Endodermal cell (in vitro differentiated cells): ENCODE results near the gene PSMB3. TPM values are rescaled to one million over a fixed set of nuclear protein-coding genes. Genes with fewer than 3 reads are reported as not detected.

Experiments used
- DNase-seq: peaks from one replicate; pipeline ENCODE4 v3.0.0-alpha.2; 2017
- H3K27ac ChIP-seq: 2 replicates; pipeline ENCODE4 v1.5.1; 2013; ENCODE audit warnings: mild to moderate bottlenecking, low read depth, low read length, moderate library complexity
- H3K27me3 ChIP-seq: 2 replicates; pipeline ENCODE4 v1.6.1; 2013; ENCODE audit warnings: mild to moderate bottlenecking, low read length, moderate library complexity; ENCODE audit not compliant: insufficient read depth, control insufficient read depth, poor library complexity, severe bottlenecking
- H3K36me3 ChIP-seq: 2 replicates; pipeline ENCODE4 v1.7.0; 2013; ENCODE audit warnings: mild to moderate bottlenecking, low read length, moderate library complexity; ENCODE audit not compliant: control insufficient read depth, insufficient read depth
- H3K4me1 ChIP-seq: one replicate; pipeline ENCODE4 v1.7.0; 2013; ENCODE audit warnings: low read length; ENCODE audit not compliant: control insufficient read depth, insufficient read depth
- H3K4me3 ChIP-seq: 2 replicates; pipeline ENCODE4 v1.5.1; 2013; ENCODE audit warnings: mild to moderate bottlenecking, low read length, moderate library complexity
- H3K9ac ChIP-seq: 2 replicates; pipeline ENCODE4 v1.6.1; 2013; ENCODE audit warnings: mild to moderate bottlenecking, low read length, moderate library complexity; ENCODE audit not compliant: poor library complexity, severe bottlenecking; ENCODE audit errors: extremely low read depth
- H3K9me3 ChIP-seq: 2 replicates; pipeline ENCODE4 v1.6.1; 2013; ENCODE audit warnings: mild to moderate bottlenecking, low read length, moderate library complexity; ENCODE audit not compliant: control insufficient read depth
- H3K27ac Mint-ChIP-seq: 2 replicates; pipeline ENCODE4 v1.8.0; 2020; ENCODE audit warnings: mixed read lengths
- H3K27me3 Mint-ChIP-seq: 2 replicates; pipeline ENCODE4 v1.8.0; 2021; ENCODE audit warnings: mild to moderate bottlenecking, mixed read lengths; ENCODE audit not compliant: insufficient read depth
- H3K36me3 Mint-ChIP-seq: 2 replicates; pipeline ENCODE4 v1.8.0; 2020; ENCODE audit warnings: low read depth, mixed read lengths
- H3K4me1 Mint-ChIP-seq: 2 replicates; pipeline ENCODE4 v1.8.0; 2020; ENCODE audit warnings: mixed read lengths
- H3K4me3 Mint-ChIP-seq: 2 replicates; pipeline ENCODE4 v1.8.0; 2020; ENCODE audit warnings: mild to moderate bottlenecking, moderate library complexity, mixed read lengths
- H3K9me3 Mint-ChIP-seq: 2 replicates; pipeline ENCODE4 v1.8.0; 2020; ENCODE audit warnings: mild to moderate bottlenecking, mixed read lengths
- WGBS, 2 experiments: methylation state at CpG; one replicate each; pipeline versions ENCODE4 v1.1.5 to v1.1.7; 2013; ENCODE audit warnings: missing lambda C conversion rate in 2 of 2, mixed read lengths in 1 of 2; ENCODE audit not compliant: insufficient coverage in 1 of 2, insufficient read length in 1 of 2; 5-methylcytosine and 5-hydroxymethylcytosine counted together
- total RNA-seq, 2 donors: library from RNA; stranded (reverse); fragmentation: NEBNext Ultra II Directional in 1 of 2; extraction: Animal tissue kit (Norgen Biotek cat#: 25700) in 1 of 2; gene quantifications; 2 replicates in 1 of 2; 3 replicates in 1 of 2; pipeline ENCODE4 v1.2.1, GENCODE V29; 2021
- TF ChIP-seq, protein P1 (sequence below): fragments of 200-600 bp; sonication (generic); conservative IDR thresholded peaks from 2 replicates; pipeline ENCODE4 v1.5.0; 2021; ENCODE audit warnings: antibody characterized with exemption, mild to moderate bottlenecking

The PSMB3 gene
- total RNA-seq, 2 donors from 2014 or later: 192 to 244 TPM

DNA sequence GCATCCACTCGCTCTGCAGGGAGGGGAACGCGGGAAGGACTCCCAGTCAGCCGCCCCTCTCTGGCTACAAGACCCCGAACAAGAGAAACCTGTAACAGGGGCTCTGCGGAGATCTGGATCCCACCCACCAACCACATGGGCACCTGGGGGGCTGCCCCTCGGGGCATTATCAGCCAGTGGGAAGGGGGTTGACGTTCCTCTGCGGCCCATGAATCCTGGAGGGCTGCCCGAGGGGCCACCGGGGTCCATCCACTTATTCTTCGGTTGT is 2.6 kb upstream of the PSMB3 start:
- no peaks in the 10 kb centered on the region for H3K9me3 ChIP-seq
- no peaks in the 10 kb centered on the region for H3K4me1 ChIP-seq
- H3K4me1 Mint-ChIP-seq: peaks cover 24% of the 10 kb centered on the region
- TF ChIP-seq, protein P1, sequence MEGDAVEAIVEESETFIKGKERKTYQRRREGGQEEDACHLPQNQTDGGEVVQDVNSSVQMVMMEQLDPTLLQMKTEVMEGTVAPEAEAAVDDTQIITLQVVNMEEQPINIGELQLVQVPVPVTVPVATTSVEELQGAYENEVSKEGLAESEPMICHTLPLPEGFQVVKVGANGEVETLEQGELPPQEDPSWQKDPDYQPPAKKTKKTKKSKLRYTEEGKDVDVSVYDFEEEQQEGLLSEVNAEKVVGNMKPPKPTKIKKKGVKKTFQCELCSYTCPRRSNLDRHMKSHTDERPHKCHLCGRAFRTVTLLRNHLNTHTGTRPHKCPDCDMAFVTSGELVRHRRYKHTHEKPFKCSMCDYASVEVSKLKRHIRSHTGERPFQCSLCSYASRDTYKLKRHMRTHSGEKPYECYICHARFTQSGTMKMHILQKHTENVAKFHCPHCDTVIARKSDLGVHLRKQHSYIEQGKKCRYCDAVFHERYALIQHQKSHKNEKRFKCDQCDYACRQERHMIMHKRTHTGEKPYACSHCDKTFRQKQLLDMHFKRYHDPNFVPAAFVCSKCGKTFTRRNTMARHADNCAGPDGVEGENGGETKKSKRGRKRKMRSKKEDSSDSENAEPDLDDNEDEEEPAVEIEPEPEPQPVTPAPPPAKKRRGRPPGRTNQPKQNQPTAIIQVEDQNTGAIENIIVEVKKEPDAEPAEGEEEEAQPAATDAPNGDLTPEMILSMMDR: no peak
- DNase-seq: no peak
- H3K27me3 Mint-ChIP-seq: no peaks in the 10 kb centered on the region
- H3K9me3 Mint-ChIP-seq: no peaks in the 10 kb centered on the region
- peaks cover 17% of the 10 kb centered on the region for H3K36me3 Mint-ChIP-seq
- peak overlapping the region; percentile 92 for H3K4me3 Mint-ChIP-seq
- H3K9ac ChIP-seq: peak overlapping the region; percentile 46
- peak overlapping the region; percentile 99 for H3K4me3 ChIP-seq
- H3K27ac Mint-ChIP-seq: peak overlapping the region; percentile 92
- H3K27ac ChIP-seq: peak overlapping the region; percentile 70
- no peaks in the 10 kb centered on the region for H3K27me3 ChIP-seq
- peaks cover 7% of the 10 kb centered on the region for H3K36me3 ChIP-seq
- WGBS, 2 experiments: 1 to 3% methylated on average over 3 to 12 of the region's 12 CpGs

DNA sequence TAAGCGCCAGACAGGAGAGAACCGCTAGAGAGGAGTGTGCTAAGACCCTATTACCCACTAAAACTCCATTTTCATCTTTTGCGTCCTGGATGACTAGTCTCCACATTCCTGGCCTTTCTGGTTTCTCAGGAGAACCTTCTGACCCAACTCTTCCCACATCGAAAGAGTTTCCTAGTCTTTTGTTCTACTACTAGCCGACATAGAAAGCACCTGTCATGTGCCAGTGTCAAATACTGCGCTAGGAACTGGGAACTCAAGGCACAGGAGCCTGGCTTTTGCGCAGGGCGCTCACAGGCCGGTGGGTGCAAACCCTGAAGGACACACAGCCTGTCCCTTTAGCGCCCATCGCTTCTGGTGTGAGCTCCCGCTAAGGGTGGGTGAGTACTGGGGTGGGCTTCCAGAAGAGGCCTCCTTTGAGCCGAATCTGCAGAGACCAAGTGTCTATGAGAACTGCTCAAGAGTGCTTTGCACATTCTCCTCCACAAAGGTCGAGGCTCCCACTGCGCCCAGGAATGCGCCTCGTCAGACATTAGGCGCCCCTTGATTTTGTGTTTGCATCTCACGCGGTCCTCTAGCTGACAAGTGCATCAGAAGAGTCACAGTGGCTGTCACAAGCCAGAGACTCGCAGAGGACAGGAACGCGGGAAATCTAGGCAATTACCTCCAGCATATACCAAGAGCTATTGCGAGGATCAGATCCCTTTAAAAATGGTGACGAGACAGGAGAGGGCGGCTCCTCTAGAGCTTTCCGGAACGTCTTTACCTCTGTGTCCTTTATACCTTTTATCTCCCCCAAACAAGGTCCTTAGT is 2.0 kb upstream of the PSMB3 start:
- H3K4me3 Mint-ChIP-seq: peak overlapping the region; percentile 92
- 2 to 4% methylated on average over 17 to 28 of the region's 28 CpGs for WGBS, 2 experiments
- H3K27me3 Mint-ChIP-seq: no peaks in the 10 kb centered on the region
- H3K4me1 Mint-ChIP-seq: peaks cover 23% of the 10 kb centered on the region
- no peaks in the 10 kb centered on the region for H3K9me3 ChIP-seq
- H3K9me3 Mint-ChIP-seq: no peaks in the 10 kb centered on the region
- H3K27ac Mint-ChIP-seq: peak overlapping the region; percentile 92
- H3K4me3 ChIP-seq: peak overlapping the region; percentile 99
- no peaks in the 10 kb centered on the region for H3K27me3 ChIP-seq
- peaks cover 9% of the 10 kb centered on the region for H3K36me3 ChIP-seq
- TF ChIP-seq, protein P1: no peak
- H3K4me1 ChIP-seq: no peaks in the 10 kb centered on the region
- H3K27ac ChIP-seq: peak overlapping the region; percentile 70
- H3K36me3 Mint-ChIP-seq: peaks cover 17% of the 10 kb centered on the region
- peak; percentile 84 for DNase-seq
- H3K9ac ChIP-seq: peak overlapping the region; percentile 46

DNA sequence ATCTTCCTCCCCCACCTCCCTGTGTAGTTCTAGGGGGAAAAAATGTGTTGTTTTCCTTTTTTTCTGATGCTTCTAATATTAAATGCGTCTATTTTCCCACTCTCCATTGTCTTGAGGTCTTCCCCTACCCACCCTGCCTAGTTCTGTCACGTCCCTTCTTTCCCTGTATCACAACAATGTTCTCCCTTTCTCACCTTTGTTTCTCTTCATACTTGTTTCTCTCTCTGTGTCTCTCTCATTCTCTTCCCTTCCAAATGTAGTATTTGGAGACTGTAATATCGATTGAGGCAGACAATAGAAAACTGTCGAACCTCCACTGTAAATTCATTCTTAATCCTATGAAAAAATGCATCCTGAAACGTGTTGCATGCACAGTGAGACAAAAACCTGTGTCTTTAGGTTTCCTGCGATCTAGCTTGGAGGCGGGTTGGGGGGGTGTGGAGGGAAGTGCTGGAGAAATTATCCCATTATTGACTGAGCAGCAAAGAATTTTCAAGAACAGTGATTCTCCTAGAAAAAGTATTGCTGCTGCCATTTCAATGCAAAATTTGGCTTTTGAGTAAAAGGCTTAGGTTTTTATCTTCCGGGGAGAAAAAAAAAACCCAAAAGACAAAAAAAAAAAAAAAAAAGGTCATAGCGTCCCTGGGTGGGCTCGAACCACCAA is 1.3 kb upstream of the PSMB3 start:
- Histone ChIP-seq H3K27ac (no peak overlapping the region), H3K9me3 (no peaks in the 10 kb centered on the region), H3K27me3 (no peaks in the 10 kb centered on the region), H3K36me3 (peaks cover 16% of the 10 kb centered on the region), H3K4me1 (no peaks in the 10 kb centered on the region), H3K9ac (peak overlapping the region; percentile 46), H3K4me3 (peak overlapping the region; percentile 99)
- Mint-ChIP-seq H3K4me1 (peaks cover 15% of the 10 kb centered on the region), H3K4me3 (peak overlapping the region; percentile 92), H3K9me3 (no peaks in the 10 kb centered on the region), H3K36me3 (peaks cover 18% of the 10 kb centered on the region), H3K27ac (peak overlapping the region; percentile 98), H3K27me3 (no peaks in the 10 kb centered on the region)
- peak; percentile 63 for DNase-seq
- TF ChIP-seq, protein P1: no peak
- WGBS, 2 experiments: 3% methylated on average over 7 to 10 of the region's 10 CpGs
